IMR-90 (cell line): ENCODE results near the gene SECTM1. TPM values are rescaled to one million over a fixed set of nuclear protein-coding genes. Genes with fewer than 3 reads are reported as not detected.
A peak's percentile ranks its signal among the peaks of the same experiment; 100 is the strongest.

Source experiments
- BHLHE40 ChIP-seq: fragments of 150-350 bp; IDR thresholded peaks from 2 replicates; pipeline ENCODE4 v1.6.1; 2016; ENCODE audit warnings: mild to moderate bottlenecking, low read depth, low read length
- MAFK ChIP-seq: IDR thresholded peaks from 2 replicates; pipeline ENCODE4 v1.6.1; 2012; ENCODE audit warnings: low read depth, low read length, improper control_type of control experiment
- polyA plus RNA-seq, 3 experiments: library from polyadenylated mRNA; depleted of rRNA; stranded (reverse); fragments of >200 nt; gene quantifications; 2 replicates each; pipeline ENCODE4 v1.2.3, GENCODE V29; 2012; ENCODE audit warnings: low replicate concordance in 1 of 3
- total RNA-seq: library from RNA; depleted of rRNA; stranded (reverse); fragments of >200 nt; gene quantifications from 2 replicates; pipeline ENCODE4 v1.2.3, GENCODE V29; 2012
- TF ChIP-seq, protein P1 (sequence below): conservative IDR thresholded peaks from 2 replicates; pipeline ENCODE4 v1.5.1; 2012; ENCODE audit warnings: mild to moderate bottlenecking, low read depth, low read length, improper control_type of control experiment

SECTM1 gene
- total and polyA plus RNA-seq, 2 of the 4 experiments (the other 2 are of a cell fraction): 2.3 to 4.4 TPM

- TF ChIP-seq, protein P1, sequence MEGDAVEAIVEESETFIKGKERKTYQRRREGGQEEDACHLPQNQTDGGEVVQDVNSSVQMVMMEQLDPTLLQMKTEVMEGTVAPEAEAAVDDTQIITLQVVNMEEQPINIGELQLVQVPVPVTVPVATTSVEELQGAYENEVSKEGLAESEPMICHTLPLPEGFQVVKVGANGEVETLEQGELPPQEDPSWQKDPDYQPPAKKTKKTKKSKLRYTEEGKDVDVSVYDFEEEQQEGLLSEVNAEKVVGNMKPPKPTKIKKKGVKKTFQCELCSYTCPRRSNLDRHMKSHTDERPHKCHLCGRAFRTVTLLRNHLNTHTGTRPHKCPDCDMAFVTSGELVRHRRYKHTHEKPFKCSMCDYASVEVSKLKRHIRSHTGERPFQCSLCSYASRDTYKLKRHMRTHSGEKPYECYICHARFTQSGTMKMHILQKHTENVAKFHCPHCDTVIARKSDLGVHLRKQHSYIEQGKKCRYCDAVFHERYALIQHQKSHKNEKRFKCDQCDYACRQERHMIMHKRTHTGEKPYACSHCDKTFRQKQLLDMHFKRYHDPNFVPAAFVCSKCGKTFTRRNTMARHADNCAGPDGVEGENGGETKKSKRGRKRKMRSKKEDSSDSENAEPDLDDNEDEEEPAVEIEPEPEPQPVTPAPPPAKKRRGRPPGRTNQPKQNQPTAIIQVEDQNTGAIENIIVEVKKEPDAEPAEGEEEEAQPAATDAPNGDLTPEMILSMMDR: no peak
- TF ChIP-seq BHLHE40 (0 out of 2 replicates have a peak, but pooled peaks have one; percentile 17), MAFK (no peak)
Measured at GRCh38 chr17:82292251-82293154, 41.1 kb downstream of the SECTM1 start (continued).
